Caco-2 (cell line): Measurements from ENCODE around the gene TUBA1C. TPM values are rescaled to one million over a fixed set of nuclear protein-coding genes. Genes with fewer than 3 reads are reported as not detected.

Source experiments
- BruUV-seq: library from RNA; stranded (reverse); fragments of 400-500 nt; replicated peaks from 2 replicates; lab custom pipeline; 2021; lab: Mats Ljungman, UMichigan
- CTCF ChIA-PET: fragments of 300-600 bp; sonication (Branson Sonifier 250); formaldehyde crosslinking; loops from one replicate; lab custom pipeline; 2022; ENCODE audit warnings: antibody characterized with exemption; lab: Charles Lee
- POLR2A ChIA-PET: fragments of 300-600 bp; sonication (Branson Sonifier 250); formaldehyde crosslinking; loops from one replicate; lab custom pipeline; 2022; ENCODE audit warnings: antibody characterized with exemption; lab: Charles Lee
- DNase-seq, 2 experiments: peaks; one replicate each; pipeline versions ENCODE4 v3.0.0 to v3.0.0-alpha.2; 2020 to 2022
- H3K27me3 ChIP-seq: replicated peaks from 2 replicates; pipeline ENCODE4 v1.6.0; 2011; ENCODE audit warnings: low read length; ENCODE audit not compliant: control insufficient read depth, insufficient read depth
- H3K36me3 ChIP-seq: 2 replicates; pipeline ENCODE4 v1.5.1; 2011; ENCODE audit warnings: low read length; ENCODE audit not compliant: control insufficient read depth, insufficient read depth
- H3K4me1 ChIP-seq: fragments of 250-450 bp; sonication (Bioruptor Pico); 2 replicates; pipeline ENCODE4 v1.5.1; 2020; ENCODE audit warnings: mild to moderate bottlenecking
- H3K4me3 ChIP-seq: 2 replicates; pipeline ENCODE4 v1.5.1; 2011; ENCODE audit warnings: low read depth, mild to moderate bottlenecking, control low read depth, low read length
- H3K9me3 ChIP-seq: fragments of 250-450 bp; sonication (Bioruptor Pico); 2 replicates; pipeline ENCODE4 v1.5.1; 2020; ENCODE audit warnings: mild to moderate bottlenecking, moderate library complexity
- H3K27ac Mint-ChIP-seq: one replicate; pipeline ENCODE4 v1.8.0; 2022; ENCODE audit warnings: mixed read lengths; ENCODE audit not compliant: unreplicated experiment
- H3K27me3 Mint-ChIP-seq: one replicate; pipeline ENCODE4 v1.8.0; 2022; ENCODE audit warnings: mixed read lengths; ENCODE audit not compliant: insufficient read depth, unreplicated experiment
- H3K36me3 Mint-ChIP-seq: one replicate; pipeline ENCODE4 v1.8.0; 2022; ENCODE audit warnings: mild to moderate bottlenecking, mixed read lengths; ENCODE audit not compliant: insufficient read depth, unreplicated experiment
- H3K4me1 Mint-ChIP-seq: one replicate; pipeline ENCODE4 v1.8.0; 2022; ENCODE audit warnings: low read depth, mixed read lengths; ENCODE audit not compliant: unreplicated experiment
- H3K4me3 Mint-ChIP-seq: one replicate; pipeline ENCODE4 v1.8.0; 2022; ENCODE audit warnings: mild to moderate bottlenecking, moderate library complexity, mixed read lengths; ENCODE audit not compliant: unreplicated experiment
- H3K9me3 Mint-ChIP-seq: one replicate; pipeline ENCODE4 v1.8.0; 2022; ENCODE audit warnings: mixed read lengths; ENCODE audit not compliant: unreplicated experiment
- CTCF ChIP-seq, 2 experiments: fragments of 200-600 bp in 1 of 2; IDR thresholded peaks; 1 replicate in 1 of 2; 2 replicates in 1 of 2; pipeline versions ENCODE4 v1.5.1 to v1.8.0; 2011 to 2022; ENCODE audit warnings: antibody characterized with exemption in 1 of 2, control low read depth in 1 of 2, inconsistent platforms in 1 of 2, low read depth in 1 of 2, low read length in 1 of 2, mild to moderate bottlenecking in 1 of 2, moderate library complexity in 1 of 2; ENCODE audit not compliant: insufficient read depth in 1 of 2, severe bottlenecking in 1 of 2, unreplicated experiment in 1 of 2
- intact Hi-C: fragments of 100-400 bp; cut with micrococcal nuclease; formaldehyde crosslinking; loops from one replicate; pipeline ENCODE4 v1.10.0; 2022; ENCODE audit not compliant: unreplicated experiment
- total RNA-seq: library from RNA; stranded (reverse); gene quantifications from 2 replicates; pipeline ENCODE4 v1.2.3, GENCODE V29; 2022

TUBA1C gene
- total RNA-seq, 1 experiment from 2014 or later = 638 TPM

GRCh38 chr12:49259452-49259851 lies 5.4 kb upstream of the TUBA1C start:
- Mint-ChIP-seq H3K4me1 (peaks cover 7% of the 10 kb centered on the region), H3K27ac (no peak overlapping the region), H3K36me3 (peaks cover 13% of the 10 kb centered on the region), H3K9me3 (no peaks in the 10 kb centered on the region), H3K4me3 (no peak overlapping the region), H3K27me3 (no peaks in the 10 kb centered on the region)
- TF ChIP-seq CTCF (IDR thresholded peaks at IDR 0.05; ENCODE audit: insufficient read depth in 1 of 2, low read depth in 1 of 2, low read length in 1 of 2, severe bottlenecking in 1 of 2, unreplicated experiment in 1 of 2) = no peak
- Histone ChIP-seq H3K27me3 (no peaks in the 10 kb centered on the region), H3K9me3 (no peaks in the 10 kb centered on the region), H3K4me1 (no peaks in the 10 kb centered on the region; the same call in 1 of the 2 replicates), H3K4me3 (no peak overlapping the region), H3K36me3 (no peaks in the 10 kb centered on the region)
- intact Hi-C loops = no loop called here
- BruUV-seq = no TSS peak
- no peak for DNase-seq
- CTCF ChIA-PET = no interaction called here
- POLR2A ChIA-PET = no interaction called here

GRCh38 chr12:49260166-49260565 lies 4.7 kb upstream of the TUBA1C start:
- no peaks in the 10 kb centered on the region for H3K36me3 ChIP-seq
- Mint-ChIP-seq H3K27me3 (no peaks in the 10 kb centered on the region), H3K9me3 (no peaks in the 10 kb centered on the region), H3K36me3 (peaks cover 20% of the 10 kb centered on the region), H3K4me3 (no peak overlapping the region), H3K4me1 (peaks cover 7% of the 10 kb centered on the region), H3K27ac (no peak overlapping the region)
- H3K9me3 ChIP-seq = no peaks in the 10 kb centered on the region
- no peak overlapping the region for H3K4me3 ChIP-seq
- TF ChIP-seq CTCF (IDR thresholded peaks at IDR 0.05; ENCODE audit: insufficient read depth in 1 of 2, low read depth in 1 of 2, low read length in 1 of 2, severe bottlenecking in 1 of 2, unreplicated experiment in 1 of 2) = no peak
- ChIA-PET POLR2A (no interaction called here), CTCF (interaction anchor here (0.6 to 0.7 kb wide), 2 partner anchors 37 to 71 kb away, joined by 3 read pairs; no protein-coding TSS in a partner anchor)
- no TSS peak for BruUV-seq
- H3K27me3 ChIP-seq = no peaks in the 10 kb centered on the region
- intact Hi-C loops = loop anchor here (10.0 kb wide), 1 partner anchor 545 kb away; the partner anchor contains the start of gene CCNT1
- H3K4me1 ChIP-seq = no peaks in the 10 kb centered on the region; the same call in 1 of the 2 replicates
- no peak for DNase-seq

GRCh38 chr12:49260571-49261363 lies 4.1 kb upstream of the TUBA1C start:
- peaks cover 26% of the 10 kb centered on the region for H3K36me3 Mint-ChIP-seq
- TF ChIP-seq CTCF (IDR thresholded peaks at IDR 0.05; ENCODE audit: insufficient read depth in 1 of 2, low read depth in 1 of 2, low read length in 1 of 2, severe bottlenecking in 1 of 2, unreplicated experiment in 1 of 2) = no peak
- no peak overlapping the region for H3K27ac Mint-ChIP-seq
- H3K4me3 Mint-ChIP-seq = no peak overlapping the region
- no peak for DNase-seq
- Histone ChIP-seq H3K36me3 (no peaks in the 10 kb centered on the region), H3K9me3 (no peaks in the 10 kb centered on the region), H3K4me1 (no peaks in the 10 kb centered on the region; the same call in 1 of the 2 replicates), H3K4me3 (no peak overlapping the region), H3K27me3 (no peaks in the 10 kb centered on the region)
- CTCF ChIA-PET = interaction anchor here (0.6 to 0.7 kb wide), 2 partner anchors 36 to 71 kb away, joined by 3 read pairs; no protein-coding TSS in a partner anchor
- no TSS peak for BruUV-seq
- no peaks in the 10 kb centered on the region for H3K9me3 Mint-ChIP-seq
- POLR2A ChIA-PET = no interaction called here
- no peaks in the 10 kb centered on the region for H3K27me3 Mint-ChIP-seq
- peaks cover 7% of the 10 kb centered on the region for H3K4me1 Mint-ChIP-seq
- intact Hi-C loops = loop anchor here (10.0 kb wide), 1 partner anchor 546 kb away; the partner anchor contains the start of gene CCNT1
